HepG2 (cell line): ENCODE data around the gene SRRM2. TPM values are rescaled to one million over a fixed set of nuclear protein-coding genes. Genes with fewer than 3 reads are reported as not detected.

Source experiments
- ASH2L ChIP-seq: fragments of 300-600, 200-600 bp; sonication (generic); IDR thresholded peaks from 2 replicates; pipeline ENCODE4 v1.7.0; 2017; ENCODE audit warnings: low read depth, mild to moderate bottlenecking, moderate library complexity, mixed read lengths, low read length; ENCODE audit not compliant: insufficient read length
- ATF4 ChIP-seq, 2 experiments: fragments of 450-650 bp in 1 of 2; sonication (generic) in 1 of 2; formaldehyde crosslinking; IDR thresholded peaks; 2 replicates each; pipeline versions ENCODE4 v1.5.0 to v1.8.0; 2020 to 2022; ENCODE audit warnings: mild to moderate bottlenecking in 1 of 2, missing genetic modification reagents in 1 of 2
- CHD2 ChIP-seq: IDR thresholded peaks from 2 replicates; pipeline ENCODE4 v1.6.1; 2011; ENCODE audit warnings: low read depth, low read length, improper control_type of control experiment
- DMTF1 ChIP-seq: sonication (generic); formaldehyde crosslinking; IDR thresholded peaks from 2 replicates; pipeline ENCODE4 v1.4.0; 2020; ENCODE audit warnings: mild to moderate bottlenecking, missing genetic modification reagents
- ETV5 ChIP-seq: IDR thresholded peaks from 2 replicates; pipeline ENCODE4 v1.6.1; 2018; ENCODE audit warnings: missing biosample characterization, missing genetic modification reagents, inconsistent platforms, borderline replicate concordance
- FOXK1 ChIP-seq: sonication (generic); formaldehyde crosslinking; IDR thresholded peaks from 2 replicates; pipeline ENCODE4 v1.4.0; 2020; ENCODE audit warnings: low read depth, missing genetic modification reagents, borderline replicate concordance
- JUN ChIP-seq: sonication (generic); formaldehyde crosslinking; IDR thresholded peaks from 2 replicates; pipeline ENCODE4 v1.4.0; 2020; ENCODE audit warnings: mild to moderate bottlenecking, missing genetic modification reagents
- MXD4 ChIP-seq: IDR thresholded peaks from 2 replicates; pipeline ENCODE4 v1.6.1; 2016; ENCODE audit warnings: mild to moderate bottlenecking, missing biosample characterization, missing genetic modification reagents
- NFATC3 ChIP-seq: sonication (generic); formaldehyde crosslinking; IDR thresholded peaks from 2 replicates; pipeline ENCODE4 v1.5.1; 2020; ENCODE audit warnings: mild to moderate bottlenecking, missing genetic modification reagents
- NR2F2 ChIP-seq: IDR thresholded peaks from 2 replicates; pipeline ENCODE4 v1.6.1; 2012; ENCODE audit warnings: low read depth, inconsistent platforms, borderline replicate concordance
- PCBP2 ChIP-seq: fragments of 200-400 bp; formaldehyde crosslinking; optimal IDR thresholded peaks from 2 replicates; pipeline ENCODE3; 2018; ENCODE audit warnings: low read length, low read depth; ENCODE audit not compliant: poor library complexity, severe bottlenecking
- POGK ChIP-seq: sonication (generic); formaldehyde crosslinking; conservative IDR thresholded peaks from 2 replicates; pipeline ENCODE4 v1.8.0; 2022; ENCODE audit warnings: mild to moderate bottlenecking, moderate library complexity, missing genetic modification reagents
- PRPF4 ChIP-seq: fragments of 200-400 bp; formaldehyde crosslinking; IDR thresholded peaks from 2 replicates; pipeline ENCODE4 v1.6.1; 2016; ENCODE audit warnings: low read length, low read depth; ENCODE audit not compliant: poor library complexity, severe bottlenecking
- SNRNP70 ChIP-seq: fragments of 200-400 bp; formaldehyde crosslinking; IDR thresholded peaks from 2 replicates; pipeline ENCODE4 v1.6.1; 2017; ENCODE audit warnings: mild to moderate bottlenecking, low read depth, low read length, moderate library complexity
- SOX6 ChIP-seq, 2 experiments: fragments of 450-650 bp in 1 of 2; sonication (generic) in 1 of 2; formaldehyde crosslinking in 1 of 2; IDR thresholded peaks; 2 replicates each; pipeline versions ENCODE4 v1.4.0 to v1.6.1; 2017 to 2020; ENCODE audit warnings: antibody characterized with exemption in 1 of 2, mild to moderate bottlenecking in 1 of 2, missing genetic modification reagents in 1 of 2
- THAP8 ChIP-seq: sonication (generic); formaldehyde crosslinking; IDR thresholded peaks from 2 replicates; pipeline ENCODE4 v1.5.1; 2020; ENCODE audit warnings: missing genetic modification reagents, mild to moderate bottlenecking, borderline replicate concordance
- ZNF232 ChIP-seq: sonication (generic); formaldehyde crosslinking; IDR thresholded peaks from 2 replicates; pipeline ENCODE4 v1.4.0; 2020; ENCODE audit warnings: missing genetic modification reagents, borderline replicate concordance
- ZNF33A ChIP-seq: sonication (generic); formaldehyde crosslinking; IDR thresholded peaks from 2 replicates; pipeline ENCODE4 v1.5.1; 2020; ENCODE audit warnings: missing genetic modification reagents, mild to moderate bottlenecking, moderate library complexity, borderline replicate concordance
- ZNF343 ChIP-seq: sonication (generic); formaldehyde crosslinking; IDR thresholded peaks from 2 replicates; pipeline ENCODE4 v1.4.0; 2020; ENCODE audit warnings: mild to moderate bottlenecking, missing genetic modification reagents
- ZNF746 ChIP-seq: sonication (generic); formaldehyde crosslinking; IDR thresholded peaks from 2 replicates; pipeline ENCODE4 v1.8.0; 2022; ENCODE audit warnings: mild to moderate bottlenecking, missing genetic modification reagents
- ZNF761 ChIP-seq: sonication (generic); formaldehyde crosslinking; conservative IDR thresholded peaks from 2 replicates; pipeline ENCODE4 v1.4.0; 2020; ENCODE audit warnings: mild to moderate bottlenecking, missing genetic modification reagents
- ZNF777 ChIP-seq: sonication (generic); formaldehyde crosslinking; IDR thresholded peaks from 2 replicates; pipeline ENCODE4 v1.4.0; 2020; ENCODE audit warnings: missing genetic modification reagents
- polyA plus RNA-seq, 8 experiments: library from polyadenylated mRNA; depleted of rRNA in 3 of 8; stranded (reverse) in 7 of 8; unstranded in 1 of 8; fragments of >200 nt; fragmentation: Illumina TruSeq in 4 of 8; extraction: Trizol in 4 of 8; gene quantifications; 2 replicates each; pipeline versions ENCODE4 v1.2.1 to v1.2.3, GENCODE V29; 2011 to 2016; ENCODE audit warnings: low read depth in 4 of 8, missing spikeins in 1 of 8, mixed read lengths in 1 of 8; ENCODE audit not compliant: insufficient read depth in 1 of 8
- total RNA-seq, 5 experiments: library from RNA; depleted of rRNA; stranded (reverse); fragments of >200 nt; fragmentation: Illumina TruSeq; extraction: Trizol; gene quantifications; 2 replicates each; pipeline ENCODE4 v1.2.3, GENCODE V29; 2016; ENCODE audit warnings: low read depth in 1 of 5

The SRRM2 gene
- total and polyA plus RNA-seq, 2 of the 13 experiments (the other 11 are each of a cell fraction or from before 2014, with no cell fraction given): 50.4 to 112 TPM

- no peak for TF ChIP-seq PCBP2
- TF ChIP-seq ASH2L: no peak
- no peak for TF ChIP-seq JUN (CRISPR knock-in tag)
- TF ChIP-seq ZNF343 (CRISPR knock-in tag): no peak
- TF ChIP-seq PRPF4: no peak
- TF ChIP-seq MXD4 (CRISPR knock-in tag): no peak
- no peak for TF ChIP-seq CHD2
- peak; percentile 28; the same call in 1 of the 2 replicates for TF ChIP-seq NR2F2
- no peak for TF ChIP-seq POGK (CRISPR knock-in tag)
- TF ChIP-seq THAP8 (CRISPR knock-in tag): no peak
- no peak for TF ChIP-seq NFATC3 (CRISPR knock-in tag)
- TF ChIP-seq ZNF232 (CRISPR knock-in tag): peak; percentile 52; the same call in 1 of the 2 replicates
- no peak for TF ChIP-seq ATF4 (CRISPR knock-in tag; IDR thresholded peaks at IDR 0.05)
- TF ChIP-seq ZNF777 (CRISPR knock-in tag): peak; percentile 37; the same call in 1 of the 2 replicates
- TF ChIP-seq ETV5 (CRISPR knock-in tag): peak; percentile 53
- TF ChIP-seq DMTF1: no peak
- no peak for TF ChIP-seq SNRNP70
- TF ChIP-seq SOX6 (IDR thresholded peaks at IDR 0.05): no peak
- no peak for TF ChIP-seq SOX6 (CRISPR knock-in tag; IDR thresholded peaks at IDR 0.05)
- 0 out of 2 replicates have a peak, but pooled peaks have one; percentile 28 for TF ChIP-seq ZNF746 (CRISPR knock-in tag)
- peak; percentile 79; the same call in 1 of the 2 replicates for TF ChIP-seq FOXK1 (CRISPR knock-in tag)
- TF ChIP-seq ZNF33A (CRISPR knock-in tag): no peak
- TF ChIP-seq ZNF761 (CRISPR knock-in tag): no peak
Observed at GRCh38 chr16:2720719-2721633, 31.5 kb upstream of the SRRM2 start (continued).
